GM18498 (cell line): ENCODE results near the gene SLC5A10.
"Not testable (repeated sequence)": the region's sequence is repeated elsewhere in the genome, so short reads cannot be mapped to it uniquely, and the experiment has no call there.

Experiments used
- ATAC-seq: cut with Tn5 transposase; IDR thresholded peaks from one replicate; pipeline ENCODE4 v1.9.1; 2021; ENCODE audit warnings: mild to moderate bottlenecking, moderate library complexity; ENCODE audit not compliant: unreplicated experiment

SLC5A10 gene

DNA sequence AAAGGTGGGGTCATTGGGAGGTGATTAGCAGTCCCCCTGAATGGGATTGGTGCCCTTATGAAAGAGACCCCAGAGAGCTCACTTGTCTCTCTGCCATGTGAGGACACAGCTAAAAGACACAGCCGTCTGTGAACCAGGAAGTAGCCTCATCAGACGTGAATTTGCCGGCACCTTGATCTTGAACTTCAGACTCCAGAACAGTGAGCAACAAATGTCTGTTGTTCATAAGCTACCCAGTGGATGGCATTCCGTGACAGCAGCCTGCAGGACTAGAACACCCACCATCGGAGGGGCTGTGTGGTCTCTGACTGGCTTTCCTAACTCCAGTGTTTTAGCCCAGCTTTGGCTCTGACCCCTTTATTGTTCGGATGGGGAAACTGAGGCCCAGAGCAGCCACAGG is 85.6 kb downstream of the SLC5A10 start:
- ATAC-seq: not testable (repeated sequence)

DNA sequence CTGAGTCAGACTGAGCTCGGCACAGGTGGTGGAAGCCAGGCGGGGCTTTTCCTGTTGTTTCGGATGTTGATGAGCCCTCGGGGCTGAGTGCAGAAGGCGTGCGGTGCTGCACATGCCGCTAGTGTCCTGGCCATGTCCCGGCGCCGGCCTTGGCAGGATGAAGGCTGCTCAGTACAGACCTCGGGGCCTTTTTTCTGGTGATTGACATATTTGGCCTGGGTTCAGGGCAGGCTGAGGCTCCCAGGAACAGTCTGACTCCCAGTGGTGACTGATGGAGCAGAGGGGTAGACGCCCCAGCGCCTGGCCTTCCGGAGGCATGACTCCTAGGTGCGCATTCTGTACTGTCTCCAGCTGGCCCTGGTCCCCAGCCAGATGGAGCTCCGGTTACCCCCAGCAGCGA is 86.0 kb downstream of the SLC5A10 start:
- not testable (repeated sequence) for ATAC-seq

DNA sequence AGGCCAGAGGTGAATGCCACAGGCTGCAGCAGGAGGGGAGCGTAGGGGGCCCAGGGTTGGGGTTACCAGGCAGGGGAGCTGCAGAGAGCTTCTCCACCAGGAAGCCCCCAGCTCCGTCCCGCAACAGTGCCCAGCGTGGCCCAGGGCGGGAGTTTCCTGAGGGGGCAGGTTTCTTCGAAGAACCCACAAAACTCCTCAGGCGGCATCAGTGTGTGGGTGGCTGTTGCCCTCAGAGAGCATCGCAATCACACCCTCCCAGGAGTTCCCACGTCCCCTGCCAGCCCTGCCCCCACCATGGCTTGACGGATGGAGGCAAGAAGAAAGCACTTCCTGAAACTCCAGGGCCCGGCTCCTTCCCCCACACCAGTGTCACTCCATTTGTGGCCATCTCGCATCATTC is 86.8 kb downstream of the SLC5A10 start:
- ATAC-seq: not testable (repeated sequence)

GRCh38 chr17:19040350-19040749 is 88.4 kb downstream of the SLC5A10 start:
- ATAC-seq: not testable (repeated sequence)

GRCh38 chr17:19041871-19042270 is 89.9 kb downstream of the SLC5A10 start:
- ATAC-seq: not testable (repeated sequence)

DNA sequence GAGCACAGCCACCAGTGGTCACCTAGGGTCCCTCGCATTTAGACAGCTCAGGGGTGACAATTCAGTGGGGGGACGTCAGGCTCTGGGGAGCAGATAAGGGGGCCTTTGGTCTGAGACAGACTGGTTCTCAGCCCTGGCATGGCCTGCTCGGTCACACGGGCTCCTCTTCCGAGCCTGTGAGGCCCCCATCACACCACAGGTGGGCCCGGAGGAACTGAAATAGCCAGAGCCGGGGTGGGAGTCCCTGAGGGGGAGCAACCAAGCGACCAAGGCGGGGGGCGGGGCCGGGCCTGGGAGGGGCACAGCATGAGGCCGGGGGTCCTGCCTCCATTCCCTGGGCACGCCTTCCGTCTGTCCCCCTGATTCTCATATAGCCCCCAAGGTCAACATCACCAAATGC is 90.4 kb downstream of the SLC5A10 start:
- not testable (repeated sequence) for ATAC-seq

DNA sequence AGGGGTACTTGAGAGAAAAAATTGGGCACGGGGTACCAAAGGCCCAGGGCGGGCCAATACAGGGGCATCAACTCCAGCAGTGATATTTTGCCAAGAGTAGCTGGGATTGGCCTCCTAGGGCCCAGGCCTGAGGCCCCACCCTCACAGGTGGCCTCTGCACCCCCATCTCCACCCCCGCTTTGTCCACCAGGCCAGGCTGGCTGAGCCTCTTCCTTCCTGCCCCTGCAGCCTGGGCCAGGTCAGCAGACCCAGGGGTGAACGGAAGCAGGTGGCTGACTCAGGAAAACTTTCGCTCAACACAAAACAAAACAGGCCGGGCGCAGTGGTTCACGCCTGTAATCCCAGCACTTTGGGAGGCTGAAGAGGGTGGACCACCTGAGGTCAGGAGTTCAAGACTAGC is 91.1 kb downstream of the SLC5A10 start:
- ATAC-seq: not testable (repeated sequence)

- not testable (repeated sequence) for ATAC-seq
These were observed 92.7 kb downstream of the SLC5A10 start for GRCh38 chr17:19044643-19045042.

GRCh38 chr17:19046782-19047375 is 94.9 kb downstream of the SLC5A10 start, which contains the start of gene GRAP:
Gene GRAP, minus strand, starts transcription at chr17:19046957. Its CDS starts 31 bp downstream, at chr17:19046926.
- ATAC-seq: peak; percentile 30

GRCh38 chr17:19047510-19047909 is 95.5 kb downstream of the SLC5A10 start:
- ATAC-seq: not testable (repeated sequence)

- not testable (repeated sequence) for ATAC-seq
These were observed 96.9 kb downstream of the SLC5A10 start for GRCh38 chr17:19048826-19049225.

DNA sequence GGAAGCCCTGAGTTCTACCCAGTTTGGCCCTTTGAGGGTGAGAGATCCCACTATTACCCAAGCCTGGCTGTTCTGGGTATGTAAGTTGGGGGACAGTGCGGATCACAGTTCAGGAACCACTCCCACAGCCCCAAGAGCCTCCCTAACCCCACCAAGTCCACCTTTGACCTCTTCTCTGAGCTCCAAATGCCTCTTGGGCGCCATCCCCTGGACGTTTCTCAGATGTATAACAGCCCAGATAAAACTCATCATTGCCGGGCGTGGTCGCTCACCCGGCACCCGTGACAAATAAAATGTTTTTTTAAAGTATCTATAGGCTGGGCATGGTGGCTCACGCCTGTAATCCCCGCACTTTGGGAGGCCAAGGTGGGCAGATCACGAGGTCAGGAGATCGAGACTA is 103.5 kb downstream of the SLC5A10 start:
- peak; percentile 66 for ATAC-seq

DNA sequence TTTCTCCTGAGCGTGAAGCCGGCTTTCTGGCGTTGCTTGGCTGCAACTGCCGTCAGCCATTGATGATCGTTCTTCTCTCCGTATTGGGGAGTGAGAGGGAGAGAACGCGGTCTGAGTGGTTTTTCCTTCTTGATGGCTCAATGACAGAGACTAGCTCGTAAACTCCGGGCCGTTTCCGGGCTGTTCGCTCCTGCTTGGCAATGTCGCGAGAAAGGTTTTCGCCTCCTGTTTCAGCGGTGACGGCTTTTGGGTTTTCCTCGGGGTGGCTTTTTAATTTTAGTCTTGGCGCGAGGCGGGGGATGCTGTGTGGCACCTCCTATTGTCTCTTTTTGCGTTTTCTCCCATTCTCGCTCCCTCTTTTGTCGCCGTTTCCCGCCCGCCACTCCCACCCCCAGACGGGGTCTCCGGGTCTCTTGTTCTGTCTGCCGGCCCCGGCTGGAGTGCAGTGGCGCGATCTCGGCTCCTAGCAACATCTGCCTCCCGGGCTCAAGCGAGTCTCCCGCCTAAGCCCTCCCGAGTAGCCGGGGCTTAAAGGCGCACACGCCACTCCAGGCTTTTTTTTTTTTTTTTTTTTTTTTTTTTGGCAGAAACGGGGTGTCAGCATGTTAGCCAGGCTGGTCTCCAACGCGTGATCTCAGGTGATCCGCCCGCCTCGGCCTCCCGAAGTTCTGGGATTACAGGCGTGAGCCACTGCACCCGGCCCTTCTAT is 110.2 kb downstream of the SLC5A10 start:
- peak; percentile 26 for ATAC-seq

DNA sequence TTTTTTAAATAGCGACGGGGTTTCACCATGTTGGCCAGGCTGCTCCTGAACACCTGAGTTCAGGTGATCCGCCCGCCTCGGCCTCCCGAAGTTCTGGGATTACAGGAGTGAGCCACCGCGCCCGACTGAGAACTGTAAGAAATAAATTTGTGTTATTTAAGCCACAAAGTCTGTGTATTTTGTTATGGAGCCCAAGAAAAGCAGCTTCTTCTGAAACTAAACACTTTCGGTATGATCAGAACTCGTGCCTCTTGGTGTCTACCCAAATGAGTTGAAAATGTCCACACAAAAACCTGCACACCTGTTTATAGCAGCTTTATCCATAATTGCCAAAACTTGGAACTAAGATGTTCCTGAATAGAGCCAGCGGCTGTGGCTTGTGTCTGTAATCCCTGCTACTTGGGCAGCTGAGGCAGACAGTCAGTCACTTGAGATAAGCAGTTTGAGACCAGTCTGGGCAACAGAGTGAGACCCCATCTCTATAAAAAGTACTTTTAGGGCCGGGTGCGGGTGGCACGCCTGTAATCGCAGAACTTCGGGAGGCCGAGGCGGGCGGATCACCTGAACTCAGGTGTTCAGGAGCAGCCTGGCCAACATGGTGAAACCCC is 110.9 kb downstream of the SLC5A10 start:
- ATAC-seq: peak; percentile 54

- ATAC-seq: peak; percentile 69
These were observed 111.5 kb downstream of the SLC5A10 start for GRCh38 chr17:19063326-19063956.

DNA sequence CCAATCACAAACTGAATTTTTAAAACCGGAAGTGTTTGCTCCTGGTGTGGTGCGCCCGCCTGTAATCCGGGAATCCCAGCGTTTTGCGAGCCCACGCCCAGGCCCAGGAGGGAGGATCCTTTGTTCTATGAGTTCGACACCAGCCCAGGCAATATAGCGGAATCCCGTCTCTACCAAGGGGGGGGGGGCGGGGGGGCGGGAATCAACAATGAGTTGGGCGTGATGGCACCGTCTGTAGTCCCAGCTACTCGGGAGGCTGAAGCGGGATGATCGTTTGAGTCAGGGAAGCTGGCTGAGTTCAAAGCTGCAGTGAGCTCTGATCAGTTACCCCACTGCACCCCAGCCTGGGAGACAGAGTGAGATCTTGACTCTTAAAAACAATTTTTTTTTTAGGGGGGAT is 112.4 kb downstream of the SLC5A10 start:
- not testable (repeated sequence) for ATAC-seq

- peak; percentile 85 for ATAC-seq
These were observed 118.6 kb downstream of the SLC5A10 start for GRCh38 chr17:19070318-19071168.
